Adipocyte (in vitro differentiated cells): ENCODE measurements around the gene SMAD2.
A peak's percentile ranks its signal among the peaks of the same experiment; 100 is the strongest.

Source experiments
- DNase-seq: peaks from one replicate; pipeline ENCODE4 v3.0.0-alpha.2; 2015; ENCODE audit warnings: low read depth
- H3K27me3 ChIP-seq: replicated peaks from 2 replicates; pipeline ENCODE4 v1.7.0; 2013; ENCODE audit warnings: mild to moderate bottlenecking, low read length, moderate library complexity; ENCODE audit not compliant: control insufficient read depth, insufficient read depth
- H3K36me3 ChIP-seq: 2 replicates; pipeline ENCODE4 v1.7.0; 2013; ENCODE audit warnings: low read length, mild to moderate bottlenecking, moderate library complexity; ENCODE audit not compliant: control insufficient read depth, insufficient read depth, severe bottlenecking
- H3K4me1 ChIP-seq: 2 replicates; pipeline ENCODE4 v1.7.0; 2013; ENCODE audit warnings: mild to moderate bottlenecking, low read length, moderate library complexity; ENCODE audit not compliant: control insufficient read depth, insufficient read depth
- H3K4me3 ChIP-seq: 2 replicates; pipeline ENCODE4 v1.7.0; 2013; ENCODE audit warnings: mild to moderate bottlenecking, low read length, moderate library complexity
- H3K9ac ChIP-seq: 2 replicates; pipeline ENCODE4 v1.7.0; 2013; ENCODE audit warnings: mild to moderate bottlenecking, low read length, moderate library complexity
- H3K9me3 ChIP-seq: 2 replicates; pipeline ENCODE4 v1.7.0; 2013; ENCODE audit warnings: mild to moderate bottlenecking, low read length, moderate library complexity; ENCODE audit not compliant: control insufficient read depth

The SMAD2 gene

DNA sequence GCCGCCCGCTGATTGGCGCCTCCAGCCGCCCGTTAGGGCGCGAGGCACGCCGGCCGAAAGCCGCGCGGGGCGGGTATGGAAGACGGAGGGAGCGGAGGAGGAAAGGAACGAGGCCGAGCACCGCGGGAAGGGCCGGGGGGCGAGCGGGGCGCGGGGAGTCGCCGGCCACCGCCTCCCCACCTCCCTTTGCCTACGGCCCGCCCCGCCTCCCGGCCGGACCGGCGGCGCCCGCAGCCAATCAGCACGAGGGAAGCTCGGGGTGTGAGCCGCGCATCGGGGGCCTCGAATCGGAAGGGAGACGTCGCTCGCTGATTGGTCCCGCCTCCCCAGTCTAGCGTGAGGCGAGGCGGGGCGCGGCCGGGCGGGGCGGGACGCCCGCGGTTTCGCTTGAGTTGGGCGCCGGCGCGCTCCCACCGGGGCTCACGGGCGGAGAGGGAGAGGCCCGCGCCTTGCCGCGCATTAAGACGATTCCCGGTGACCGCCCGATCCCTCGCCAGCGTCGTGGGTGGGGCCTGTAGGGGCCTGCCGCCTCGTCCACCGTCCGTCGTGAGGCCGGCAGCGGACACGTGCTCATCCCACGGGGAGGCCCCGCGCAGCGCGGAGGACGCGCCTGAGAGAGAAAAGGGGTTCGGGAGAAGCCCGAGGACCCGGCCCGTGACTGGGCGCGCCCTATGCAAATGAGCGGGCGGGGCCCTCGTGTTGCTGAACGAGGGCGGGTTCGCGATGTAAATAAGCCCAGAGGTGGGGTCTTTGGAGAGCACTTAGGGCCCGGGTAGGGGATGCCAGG, 665 bp upstream of the SMAD2 start:
- Histone ChIP-seq H3K27me3 (no peaks in the 10 kb centered on the region), H3K36me3 (no peaks in the 10 kb centered on the region), H3K4me1 (peaks cover 35% of the 10 kb centered on the region), H3K9ac (peak overlapping the region; percentile 88), H3K9me3 (no peaks in the 10 kb centered on the region), H3K4me3 (peak overlapping the region; percentile 82)
- DNase-seq, result peak; percentile 99

DNA sequence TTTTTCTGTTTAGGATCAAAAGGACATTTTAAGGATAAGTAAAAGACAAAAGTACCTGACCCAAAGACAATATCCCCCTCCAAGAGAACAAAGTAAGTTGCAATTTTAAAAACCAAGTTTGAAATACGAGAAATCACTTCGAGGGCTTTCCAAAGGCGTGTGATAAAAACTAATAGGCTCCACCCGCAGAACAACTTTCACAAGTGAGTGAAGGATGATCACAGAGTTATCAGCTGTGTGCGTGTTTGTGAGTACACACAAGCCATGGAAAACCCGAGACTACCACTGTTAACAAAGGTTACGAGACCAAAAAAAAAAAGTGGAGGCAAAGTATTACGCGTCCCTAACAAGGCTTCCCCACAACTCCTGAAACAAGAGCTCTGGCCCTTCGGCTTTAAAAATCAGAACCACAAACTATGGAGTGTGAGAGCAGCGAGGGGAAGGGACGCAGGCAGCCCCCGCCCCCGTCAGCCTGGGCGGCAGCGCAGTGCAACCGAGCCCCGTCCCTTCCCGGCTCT, 719 bp downstream of the SMAD2 start:
- H3K4me1 ChIP-seq, result peaks cover 35% of the 10 kb centered on the region
- peak; percentile 73 for DNase-seq

GRCh38 chr18:47928466-47928865, 2.0 kb downstream of the SMAD2 start:
- peaks cover 35% of the 10 kb centered on the region for H3K4me1 ChIP-seq
- H3K36me3 ChIP-seq, result no peaks in the 10 kb centered on the region

More for the DNA sequence above, 719 bp downstream of the SMAD2 start:
- Histone ChIP-seq H3K4me3 (peak overlapping the region; percentile 86), H3K27me3 (no peaks in the 10 kb centered on the region), H3K36me3 (no peaks in the 10 kb centered on the region), H3K9ac (peak overlapping the region; percentile 90), H3K9me3 (no peaks in the 10 kb centered on the region)

GRCh38 chr18:47926101-47926850, 4.2 kb downstream of the SMAD2 start:
- H3K27me3 ChIP-seq, result no peaks in the 10 kb centered on the region
- no peaks in the 10 kb centered on the region for H3K9me3 ChIP-seq
- no peak overlapping the region for H3K9ac ChIP-seq
- H3K4me1 ChIP-seq, result peaks cover 27% of the 10 kb centered on the region
- H3K4me3 ChIP-seq, result no peak overlapping the region
- no peaks in the 10 kb centered on the region for H3K36me3 ChIP-seq
- no peak for DNase-seq

More at GRCh38 chr18:47928466-47928865, 2.0 kb downstream of the SMAD2 start:
- Histone ChIP-seq H3K27me3 (no peaks in the 10 kb centered on the region), H3K9ac (peak overlapping the region; percentile 90), H3K9me3 (no peaks in the 10 kb centered on the region), H3K4me3 (peak overlapping the region; percentile 86)
- DNase-seq, result peak; percentile 24

- no peaks in the 10 kb centered on the region for H3K27me3 ChIP-seq
- H3K9ac ChIP-seq, result no peak overlapping the region
- H3K36me3 ChIP-seq, result no peaks in the 10 kb centered on the region
- H3K4me1 ChIP-seq, result no peaks in the 10 kb centered on the region
- no peaks in the 10 kb centered on the region for H3K9me3 ChIP-seq
- no peak for DNase-seq
- H3K4me3 ChIP-seq, result no peak overlapping the region
Observed at GRCh38 chr18:47919916-47920315, 10.5 kb downstream of the SMAD2 start.

DNA sequence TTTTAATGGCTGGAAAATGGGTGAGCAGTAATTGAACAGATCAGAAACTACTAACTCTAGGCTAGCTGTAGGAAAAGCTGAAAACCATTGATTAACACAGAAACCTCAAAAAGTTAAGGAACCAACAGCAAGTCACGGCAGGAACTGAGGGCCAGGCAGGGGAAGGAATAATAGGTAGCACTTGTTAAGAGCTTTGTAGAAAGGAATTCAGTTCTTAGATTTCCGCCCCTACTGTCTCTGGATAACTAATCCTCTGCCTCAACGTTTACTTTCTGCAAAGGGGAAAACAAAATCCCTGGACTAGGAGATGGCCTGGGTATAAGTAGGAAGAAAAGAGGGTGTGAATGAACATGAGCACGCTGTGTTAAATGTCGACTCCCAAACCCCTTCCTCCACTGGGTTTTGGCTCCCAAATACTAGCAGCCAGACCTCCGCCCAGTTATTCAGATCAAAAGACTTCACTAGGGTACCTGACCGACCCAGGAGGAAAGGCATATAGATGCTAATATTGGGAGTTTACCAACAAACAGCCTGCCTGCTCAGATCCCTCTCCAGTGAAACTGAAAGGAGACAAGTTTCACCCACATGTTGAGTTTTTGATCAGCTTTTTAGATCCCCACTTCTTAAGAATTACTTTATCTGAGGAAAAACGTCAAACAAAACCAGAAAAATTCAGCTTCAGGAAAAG, 12.4 kb downstream of the SMAD2 start:
- no peaks in the 10 kb centered on the region for H3K9me3 ChIP-seq
- no peaks in the 10 kb centered on the region for H3K36me3 ChIP-seq
- no peaks in the 10 kb centered on the region for H3K27me3 ChIP-seq
- no peak overlapping the region for H3K9ac ChIP-seq
- H3K4me1 ChIP-seq, result peaks cover 12% of the 10 kb centered on the region
- DNase-seq, result no peak
- no peak overlapping the region for H3K4me3 ChIP-seq

GRCh38 chr18:47915930-47916329, 14.5 kb downstream of the SMAD2 start:
- no peaks in the 10 kb centered on the region for H3K36me3 ChIP-seq
- H3K27me3 ChIP-seq, result no peaks in the 10 kb centered on the region
- no peak overlapping the region for H3K4me3 ChIP-seq
- no peaks in the 10 kb centered on the region for H3K9me3 ChIP-seq
- no peak for DNase-seq
- H3K4me1 ChIP-seq, result peaks cover 30% of the 10 kb centered on the region
- H3K9ac ChIP-seq, result no peak overlapping the region

GRCh38 chr18:47915229-47915628, 15.2 kb downstream of the SMAD2 start:
- Histone ChIP-seq H3K4me1 (peaks cover 30% of the 10 kb centered on the region), H3K36me3 (peaks cover 7% of the 10 kb centered on the region), H3K9ac (no peak overlapping the region)

GRCh38 chr18:47912794-47913585, 17.5 kb downstream of the SMAD2 start:
- DNase-seq, result peak; percentile 10
- Histone ChIP-seq H3K9me3 (no peaks in the 10 kb centered on the region), H3K4me1 (peaks cover 30% of the 10 kb centered on the region), H3K27me3 (no peaks in the 10 kb centered on the region), H3K36me3 (peaks cover 10% of the 10 kb centered on the region), H3K4me3 (no peak overlapping the region), H3K9ac (no peak overlapping the region)

More at GRCh38 chr18:47915229-47915628, 15.2 kb downstream of the SMAD2 start:
- H3K9me3 ChIP-seq, result no peaks in the 10 kb centered on the region
- DNase-seq, result no peak
- H3K4me3 ChIP-seq, result no peak overlapping the region
- no peaks in the 10 kb centered on the region for H3K27me3 ChIP-seq

DNA sequence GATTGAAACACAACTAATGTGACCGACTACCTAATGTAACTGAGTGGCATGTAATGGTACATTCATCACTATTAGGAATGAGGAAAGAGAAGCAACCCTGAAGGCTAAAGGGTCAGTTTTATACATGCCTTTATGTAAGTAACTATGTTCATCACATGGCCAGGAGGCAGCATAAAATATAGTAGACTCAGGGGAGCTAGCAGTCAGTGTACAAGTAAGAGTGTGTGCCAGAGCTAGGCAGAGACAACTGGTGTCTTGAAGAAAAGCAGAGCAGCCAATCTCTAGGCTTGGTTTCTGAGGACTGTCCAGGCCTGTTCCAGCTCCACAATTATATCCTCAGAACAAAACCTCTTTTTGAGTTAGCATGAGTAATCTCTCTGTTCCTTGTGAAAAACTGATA, 18.1 kb downstream of the SMAD2 start:
- Histone ChIP-seq H3K4me3 (peak overlapping the region; percentile 21), H3K9ac (peak overlapping the region; percentile 3), H3K9me3 (no peaks in the 10 kb centered on the region), H3K27me3 (no peaks in the 10 kb centered on the region), H3K4me1 (peaks cover 30% of the 10 kb centered on the region), H3K36me3 (peaks cover 10% of the 10 kb centered on the region)
- peak; percentile 23 for DNase-seq
